Neural cell (in vitro differentiated cells): ENCODE measurements around the gene ELN. TPM values are rescaled to one million over a fixed set of nuclear protein-coding genes. Genes with fewer than 3 reads are reported as not detected.

Experiments used
- H2AFZ ChIP-seq: fragments of 200-600, 300-800 bp; sonication (generic), shearing (Covaris generic); 2 replicates; pipeline ENCODE4 v1.6.0; 2014; ENCODE audit warnings: low read depth, mild to moderate bottlenecking, antibody characterized with exemption, low read length, moderate library complexity
- H3F3A ChIP-seq: fragments of 200-600 bp; shearing (Covaris generic); 2 replicates; pipeline ENCODE4 v1.6.1; 2016; ENCODE audit warnings: mild to moderate bottlenecking, moderate library complexity, mixed read lengths, antibody characterized with exemption, low read length; ENCODE audit not compliant: insufficient read depth, poor library complexity, severe bottlenecking
- H3K27ac ChIP-seq: fragments of 200-600, 300-800 bp; sonication (generic), shearing (Covaris generic); 2 replicates; pipeline ENCODE4 v1.5.1; 2014; ENCODE audit warnings: mild to moderate bottlenecking, low read length, moderate library complexity
- H3K27me3 ChIP-seq: fragments of 300-800, 200-600 bp; sonication (generic), shearing (Covaris generic); 2 replicates; pipeline ENCODE4 v1.6.0; 2014; ENCODE audit warnings: mild to moderate bottlenecking, low read depth, low read length, moderate library complexity; ENCODE audit not compliant: insufficient read depth
- H3K36me3 ChIP-seq: fragments of 300-800, 200-600 bp; sonication (generic), shearing (Covaris generic); 2 replicates; pipeline ENCODE4 v1.5.1; 2014; ENCODE audit warnings: mild to moderate bottlenecking, antibody characterized with exemption, low read length, moderate library complexity; ENCODE audit not compliant: insufficient read depth
- H3K4me2 ChIP-seq: fragments of 300-800, 200-600 bp; sonication (generic), shearing (Covaris generic); 2 replicates; pipeline ENCODE4 v1.6.0; 2014; ENCODE audit warnings: mild to moderate bottlenecking, low read length
- H3K4me3 ChIP-seq: fragments of 300-800, 200-600 bp; sonication (generic), shearing (Covaris generic); 2 replicates; pipeline ENCODE4 v1.5.1; 2014; ENCODE audit warnings: mild to moderate bottlenecking, low read length, moderate library complexity
- H3K79me2 ChIP-seq: fragments of 200-600 bp; shearing (Covaris generic); replicated peaks from 2 replicates; pipeline ENCODE4 v1.6.0; 2014; ENCODE audit warnings: mild to moderate bottlenecking, low read length, moderate library complexity; ENCODE audit not compliant: insufficient read depth
- H3K9ac ChIP-seq: fragments of 300-800, 200-600 bp; sonication (generic), shearing (Covaris generic); 2 replicates; pipeline ENCODE4 v1.6.1; 2016; ENCODE audit warnings: mild to moderate bottlenecking, low read length, mixed read lengths
- H3K9me2 ChIP-seq: fragments of 200-600 bp; shearing (Covaris generic); 2 replicates; pipeline ENCODE4 v1.6.1; 2016; ENCODE audit warnings: mild to moderate bottlenecking, low read length, mixed read lengths; ENCODE audit not compliant: insufficient read depth
- H3K9me3 ChIP-seq: fragments of 200-600, 300-800 bp; sonication (generic), shearing (Covaris generic); 2 replicates; pipeline ENCODE4 v1.6.1; 2016; ENCODE audit warnings: mild to moderate bottlenecking, mixed run types, low read length, moderate library complexity, mixed read lengths
- H4K20me1 ChIP-seq: fragments of 200-600 bp; shearing (Covaris generic); 2 replicates; pipeline ENCODE4 v1.6.1; 2016; ENCODE audit warnings: mild to moderate bottlenecking, mixed run types; ENCODE audit not compliant: insufficient read depth
- EP300 ChIP-seq: fragments of 450-650 bp; conservative IDR thresholded peaks from 2 replicates; pipeline ENCODE4 v1.6.1; 2014; ENCODE audit warnings: antibody characterized with exemption, mild to moderate bottlenecking, moderate library complexity; ENCODE audit not compliant: poor library complexity, severe bottlenecking
- EZH2 ChIP-seq: fragments of 200-600, 300-800 bp; shearing (Covaris generic), sonication (generic); IDR thresholded peaks from 2 replicates; pipeline ENCODE4 v1.6.1; 2014; ENCODE audit warnings: antibody characterized with exemption, low read length, borderline replicate concordance, mild to moderate bottlenecking; ENCODE audit not compliant: insufficient read depth, poor library complexity, severe bottlenecking
- MXI1 ChIP-seq: fragments of 450-650 bp; conservative IDR thresholded peaks from 2 replicates; pipeline ENCODE4 v1.6.1; 2014; ENCODE audit warnings: antibody characterized with exemption, mild to moderate bottlenecking; ENCODE audit not compliant: poor library complexity, severe bottlenecking
- POLR2AphosphoS5 ChIP-seq: IDR thresholded peaks from 2 replicates; pipeline ENCODE4 v1.6.1; 2012
- RAD21 ChIP-seq: fragments of 450-650 bp; conservative IDR thresholded peaks from 2 replicates; pipeline ENCODE4 v1.6.1; 2014; ENCODE audit warnings: antibody characterized with exemption, mild to moderate bottlenecking, moderate library complexity
- SMC3 ChIP-seq: fragments of 450-650 bp; conservative IDR thresholded peaks from 2 replicates; pipeline ENCODE4 v1.6.1; 2014; ENCODE audit warnings: antibody characterized with exemption, mild to moderate bottlenecking, moderate library complexity; ENCODE audit not compliant: poor library complexity
- TAF1 ChIP-seq: IDR thresholded peaks from 2 replicates; pipeline ENCODE4 v1.6.1; 2012; ENCODE audit warnings: low read depth
- polyA plus RNA-seq: library from polyadenylated mRNA; depleted of rRNA; stranded (reverse); fragments of >200 nt; gene quantifications from 2 replicates; pipeline ENCODE4 v1.2.3, GENCODE V29; 2014
- TF ChIP-seq, protein P1 (sequence below): fragments of 450-650 bp; IDR thresholded peaks from 2 replicates; pipeline ENCODE4 v1.5.1; 2014; ENCODE audit warnings: antibody characterized with exemption, mild to moderate bottlenecking, moderate library complexity; ENCODE audit not compliant: poor library complexity, severe bottlenecking
- TF ChIP-seq, protein P2 (sequence below): IDR thresholded peaks from 2 replicates; pipeline ENCODE4 v1.6.1; 2012; ENCODE audit warnings: borderline replicate concordance

ELN gene
- polyA plus RNA-seq, 1 donor from 2014 or later, result not detected

DNA sequence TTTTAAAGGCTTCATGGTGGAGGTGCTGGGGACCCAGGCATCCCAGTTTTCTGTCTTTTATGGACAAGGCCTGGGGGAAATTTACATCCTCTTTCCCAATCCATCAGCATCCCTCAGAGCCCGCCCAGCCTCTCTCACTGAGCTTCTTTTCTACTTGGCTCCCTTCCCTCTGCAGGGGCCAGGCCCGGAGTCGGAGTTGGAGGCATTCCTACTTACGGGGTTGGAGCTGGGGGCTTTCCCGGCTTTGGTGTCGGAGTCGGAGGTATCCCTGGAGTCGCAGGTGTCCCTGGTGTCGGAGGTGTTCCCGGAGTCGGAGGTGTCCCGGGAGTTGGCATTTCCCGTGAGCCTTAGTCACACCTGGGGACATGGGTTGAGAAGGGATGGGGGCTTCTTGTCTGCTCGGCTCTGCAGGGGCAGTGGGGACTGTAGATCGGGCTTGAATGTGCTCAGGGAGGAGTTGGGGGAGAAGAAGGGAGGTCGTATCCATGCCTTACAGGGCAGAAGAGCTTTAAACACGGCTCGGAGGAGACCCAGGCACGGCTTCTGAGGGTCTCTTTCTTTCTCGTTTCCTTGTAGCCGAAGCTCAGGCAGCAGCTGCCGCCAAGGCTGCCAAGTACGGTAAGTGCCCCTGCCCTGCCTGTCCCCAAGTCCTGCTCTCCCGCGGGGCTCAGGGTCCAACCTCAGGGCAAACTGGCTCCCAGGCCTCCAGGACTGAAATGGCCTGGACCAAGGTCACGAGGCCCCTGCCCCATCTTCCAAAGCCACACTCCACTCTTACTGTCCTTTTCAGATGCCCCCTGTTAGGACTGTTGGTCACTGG lies 28.3 kb downstream of the ELN start:
- H3K9ac ChIP-seq, result no peak overlapping the region
- H3K4me3 ChIP-seq, result no peak overlapping the region
- H2AFZ ChIP-seq, result no peak overlapping the region
- no peak overlapping the region for H3K27ac ChIP-seq
- no peaks in the 10 kb centered on the region for H3K27me3 ChIP-seq
- no peaks in the 10 kb centered on the region for H4K20me1 ChIP-seq
- no peaks in the 10 kb centered on the region for H3K79me2 ChIP-seq
- no peaks in the 10 kb centered on the region for H3F3A ChIP-seq
- H3K4me2 ChIP-seq, result no peak overlapping the region
- H3K9me2 ChIP-seq, result no peaks in the 10 kb centered on the region
- TF ChIP-seq, protein P1, sequence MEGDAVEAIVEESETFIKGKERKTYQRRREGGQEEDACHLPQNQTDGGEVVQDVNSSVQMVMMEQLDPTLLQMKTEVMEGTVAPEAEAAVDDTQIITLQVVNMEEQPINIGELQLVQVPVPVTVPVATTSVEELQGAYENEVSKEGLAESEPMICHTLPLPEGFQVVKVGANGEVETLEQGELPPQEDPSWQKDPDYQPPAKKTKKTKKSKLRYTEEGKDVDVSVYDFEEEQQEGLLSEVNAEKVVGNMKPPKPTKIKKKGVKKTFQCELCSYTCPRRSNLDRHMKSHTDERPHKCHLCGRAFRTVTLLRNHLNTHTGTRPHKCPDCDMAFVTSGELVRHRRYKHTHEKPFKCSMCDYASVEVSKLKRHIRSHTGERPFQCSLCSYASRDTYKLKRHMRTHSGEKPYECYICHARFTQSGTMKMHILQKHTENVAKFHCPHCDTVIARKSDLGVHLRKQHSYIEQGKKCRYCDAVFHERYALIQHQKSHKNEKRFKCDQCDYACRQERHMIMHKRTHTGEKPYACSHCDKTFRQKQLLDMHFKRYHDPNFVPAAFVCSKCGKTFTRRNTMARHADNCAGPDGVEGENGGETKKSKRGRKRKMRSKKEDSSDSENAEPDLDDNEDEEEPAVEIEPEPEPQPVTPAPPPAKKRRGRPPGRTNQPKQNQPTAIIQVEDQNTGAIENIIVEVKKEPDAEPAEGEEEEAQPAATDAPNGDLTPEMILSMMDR, result no peak
- TF ChIP-seq SMC3, result no peak
- TF ChIP-seq POLR2AphosphoS5, result no peak
- TF ChIP-seq EP300, result no peak
- TF ChIP-seq, protein P2, sequence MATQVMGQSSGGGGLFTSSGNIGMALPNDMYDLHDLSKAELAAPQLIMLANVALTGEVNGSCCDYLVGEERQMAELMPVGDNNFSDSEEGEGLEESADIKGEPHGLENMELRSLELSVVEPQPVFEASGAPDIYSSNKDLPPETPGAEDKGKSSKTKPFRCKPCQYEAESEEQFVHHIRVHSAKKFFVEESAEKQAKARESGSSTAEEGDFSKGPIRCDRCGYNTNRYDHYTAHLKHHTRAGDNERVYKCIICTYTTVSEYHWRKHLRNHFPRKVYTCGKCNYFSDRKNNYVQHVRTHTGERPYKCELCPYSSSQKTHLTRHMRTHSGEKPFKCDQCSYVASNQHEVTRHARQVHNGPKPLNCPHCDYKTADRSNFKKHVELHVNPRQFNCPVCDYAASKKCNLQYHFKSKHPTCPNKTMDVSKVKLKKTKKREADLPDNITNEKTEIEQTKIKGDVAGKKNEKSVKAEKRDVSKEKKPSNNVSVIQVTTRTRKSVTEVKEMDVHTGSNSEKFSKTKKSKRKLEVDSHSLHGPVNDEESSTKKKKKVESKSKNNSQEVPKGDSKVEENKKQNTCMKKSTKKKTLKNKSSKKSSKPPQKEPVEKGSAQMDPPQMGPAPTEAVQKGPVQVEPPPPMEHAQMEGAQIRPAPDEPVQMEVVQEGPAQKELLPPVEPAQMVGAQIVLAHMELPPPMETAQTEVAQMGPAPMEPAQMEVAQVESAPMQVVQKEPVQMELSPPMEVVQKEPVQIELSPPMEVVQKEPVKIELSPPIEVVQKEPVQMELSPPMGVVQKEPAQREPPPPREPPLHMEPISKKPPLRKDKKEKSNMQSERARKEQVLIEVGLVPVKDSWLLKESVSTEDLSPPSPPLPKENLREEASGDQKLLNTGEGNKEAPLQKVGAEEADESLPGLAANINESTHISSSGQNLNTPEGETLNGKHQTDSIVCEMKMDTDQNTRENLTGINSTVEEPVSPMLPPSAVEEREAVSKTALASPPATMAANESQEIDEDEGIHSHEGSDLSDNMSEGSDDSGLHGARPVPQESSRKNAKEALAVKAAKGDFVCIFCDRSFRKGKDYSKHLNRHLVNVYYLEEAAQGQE, result no peak
- no peak for TF ChIP-seq TAF1
- TF ChIP-seq RAD21, result no peak
- no peak for TF ChIP-seq EZH2
- TF ChIP-seq MXI1, result no peak
- no peaks in the 10 kb centered on the region for H3K9me3 ChIP-seq
- H3K36me3 ChIP-seq, result no peaks in the 10 kb centered on the region

DNA sequence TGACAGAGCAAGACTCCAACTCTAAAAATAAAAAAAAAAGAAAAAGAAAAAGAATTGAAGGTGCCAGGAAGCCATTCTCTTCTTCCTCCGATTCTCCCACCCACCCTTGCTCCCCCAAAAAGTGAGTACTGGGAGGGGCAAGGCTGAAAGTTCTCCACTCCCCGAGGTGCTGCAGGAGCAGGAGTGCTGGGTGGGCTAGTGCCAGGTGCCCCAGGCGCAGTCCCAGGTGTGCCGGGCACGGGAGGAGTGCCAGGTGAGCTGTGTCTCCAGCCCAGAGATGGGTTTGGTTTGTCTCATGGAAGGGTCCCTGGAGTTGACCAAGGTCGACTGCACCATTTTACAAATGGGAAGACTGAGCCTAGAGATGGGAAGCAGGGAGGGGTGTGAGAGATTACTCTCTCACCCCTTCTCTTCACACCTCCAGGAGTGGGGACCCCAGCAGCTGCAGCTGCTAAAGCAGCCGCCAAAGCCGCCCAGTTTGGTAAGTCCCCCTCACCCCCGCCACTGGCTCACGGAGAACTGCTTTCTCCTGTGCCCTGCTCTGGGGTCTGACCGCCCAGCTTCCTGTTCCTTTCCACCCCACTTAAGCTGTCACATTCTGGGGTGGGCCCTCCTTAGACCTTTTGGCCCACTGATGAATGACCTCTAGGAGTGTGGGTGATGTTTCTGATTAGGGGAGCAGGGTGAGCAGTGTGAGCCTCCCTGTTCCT lies 29.4 kb downstream of the ELN start:
- Histone ChIP-seq H4K20me1 (no peaks in the 10 kb centered on the region), H3K27me3 (no peaks in the 10 kb centered on the region), H3K36me3 (no peaks in the 10 kb centered on the region), H3K9me3 (no peaks in the 10 kb centered on the region), H3K9ac (no peak overlapping the region), H3K9me2 (no peaks in the 10 kb centered on the region), H3F3A (no peaks in the 10 kb centered on the region), H3K27ac (no peak overlapping the region), H3K4me2 (no peak overlapping the region), H3K79me2 (no peaks in the 10 kb centered on the region), H2AFZ (no peak overlapping the region), H3K4me3 (no peak overlapping the region)
- TF ChIP-seq, protein P1, result no peak
- TF ChIP-seq SMC3 (no peak), EP300 (no peak), POLR2AphosphoS5 (no peak), RAD21 (no peak)
